GM12875 (cell line): ENCODE data around the gene ST3GAL2.

Experiments
- H3K4me3 ChIP-seq: one replicate; pipeline ENCODE4 v1.5.1; 2011; ENCODE audit warnings: low read depth, low read length, control low read depth
- CTCF ChIP-seq: IDR thresholded peaks from 2 replicates; pipeline ENCODE4 v1.5.1; 2011; ENCODE audit warnings: low read depth, mild to moderate bottlenecking, control low read depth, inconsistent platforms, low read length, moderate library complexity, borderline replicate concordance; ENCODE audit not compliant: insufficient read depth

Gene ST3GAL2

GRCh38 chr16:70395345-70395901, 43.5 kb downstream of the ST3GAL2 start:
- H3K4me3 ChIP-seq, result no peak overlapping the region

GRCh38 chr16:70394853-70395252, 44.0 kb downstream of the ST3GAL2 start:
- no peak for TF ChIP-seq CTCF

More at GRCh38 chr16:70395345-70395901, 43.5 kb downstream of the ST3GAL2 start:
- TF ChIP-seq CTCF, result peak; percentile 87

GRCh38 chr16:70393662-70394061, 45.2 kb downstream of the ST3GAL2 start:
- H3K4me3 ChIP-seq, result no peak overlapping the region
- no peak for TF ChIP-seq CTCF

More at GRCh38 chr16:70394853-70395252, 44.0 kb downstream of the ST3GAL2 start:
- no peak overlapping the region for H3K4me3 ChIP-seq

- no peak for TF ChIP-seq CTCF
- H3K4me3 ChIP-seq, result no peak overlapping the region
Observed at GRCh38 chr16:70392606-70393005, 46.3 kb downstream of the ST3GAL2 start.

GRCh38 chr16:70391881-70392481, 46.9 kb downstream of the ST3GAL2 start:
- H3K4me3 ChIP-seq, result no peak overlapping the region
- TF ChIP-seq CTCF, result no peak

GRCh38 chr16:70391446-70391845, 47.5 kb downstream of the ST3GAL2 start:
- no peak overlapping the region for H3K4me3 ChIP-seq
- TF ChIP-seq CTCF, result no peak

GRCh38 chr16:70390774-70391173, 48.1 kb downstream of the ST3GAL2 start:
- TF ChIP-seq CTCF, result no peak
- H3K4me3 ChIP-seq, result no peak overlapping the region
